HEK293 (cell line): Measurements from ENCODE around the gene CDK14.

Experiments used
- HOXA7 ChIP-seq: sonication (generic); formaldehyde crosslinking; IDR thresholded peaks from 2 replicates; pipeline ENCODE4 v1.8.1; 2022; ENCODE audit warnings: missing genetic modification reagents, borderline replicate concordance
- ZBTB21 ChIP-seq: fragments of 450-650 bp; formaldehyde crosslinking; IDR thresholded peaks from 2 replicates; pipeline ENCODE4 v1.5.1; 2017; ENCODE audit warnings: missing biosample characterization, missing genetic modification characterization
- ZNF837 ChIP-seq: fragments of 450-650 bp; formaldehyde crosslinking; IDR thresholded peaks from 2 replicates; pipeline ENCODE4 v1.5.1; 2016; ENCODE audit warnings: missing biosample characterization, missing genetic modification characterization
- TF ChIP-seq, protein P1 (sequence below): fragments of 450-650 bp; formaldehyde crosslinking; IDR thresholded peaks from 2 replicates; pipeline ENCODE4 v1.5.1; 2017; ENCODE audit warnings: missing biosample characterization, missing genetic modification characterization
- TF ChIP-seq, protein P2 (sequence below): fragments of 450-650 bp; formaldehyde crosslinking; IDR thresholded peaks from 2 replicates; pipeline ENCODE4 v1.5.1; 2016; ENCODE audit warnings: missing biosample characterization, missing genetic modification characterization, low read depth
- TF ChIP-seq, protein P3 (sequence below): fragments of 450-650 bp; formaldehyde crosslinking; IDR thresholded peaks from 2 replicates; pipeline ENCODE4 v1.5.1; 2016; ENCODE audit warnings: missing biosample characterization, missing genetic modification characterization
- TF ChIP-seq, protein P4 (sequence below): fragments of 450-650 bp; formaldehyde crosslinking; IDR thresholded peaks from 2 replicates; pipeline ENCODE4 v1.5.1; 2016; ENCODE audit warnings: missing biosample characterization, missing genetic modification characterization
- TF ChIP-seq, protein P5 (sequence below): fragments of 450-650 bp; formaldehyde crosslinking; IDR thresholded peaks from 2 replicates; pipeline ENCODE4 v1.5.1; 2016; ENCODE audit warnings: missing biosample characterization, missing genetic modification characterization

DNA sequence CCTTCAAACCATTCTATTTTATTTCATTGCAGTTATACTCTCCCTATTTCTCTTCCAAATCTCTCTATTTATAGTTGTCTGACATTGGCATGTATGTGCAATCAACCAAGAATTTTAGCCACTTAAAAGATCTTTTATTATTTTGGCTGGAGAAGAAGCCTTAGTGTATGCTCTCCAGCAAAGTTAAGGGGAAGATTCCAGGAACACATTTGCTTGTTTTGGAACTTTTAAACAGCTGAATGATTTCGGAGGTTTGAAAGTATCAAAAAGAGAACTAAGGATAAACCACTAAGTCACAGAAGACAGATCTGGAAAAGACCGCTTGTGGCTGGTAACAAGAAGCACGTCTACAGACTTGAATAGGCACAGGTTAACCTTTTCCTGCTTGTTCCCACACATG lies 485.9 kb downstream of the CDK14 start:
- TF ChIP-seq, protein P1, sequence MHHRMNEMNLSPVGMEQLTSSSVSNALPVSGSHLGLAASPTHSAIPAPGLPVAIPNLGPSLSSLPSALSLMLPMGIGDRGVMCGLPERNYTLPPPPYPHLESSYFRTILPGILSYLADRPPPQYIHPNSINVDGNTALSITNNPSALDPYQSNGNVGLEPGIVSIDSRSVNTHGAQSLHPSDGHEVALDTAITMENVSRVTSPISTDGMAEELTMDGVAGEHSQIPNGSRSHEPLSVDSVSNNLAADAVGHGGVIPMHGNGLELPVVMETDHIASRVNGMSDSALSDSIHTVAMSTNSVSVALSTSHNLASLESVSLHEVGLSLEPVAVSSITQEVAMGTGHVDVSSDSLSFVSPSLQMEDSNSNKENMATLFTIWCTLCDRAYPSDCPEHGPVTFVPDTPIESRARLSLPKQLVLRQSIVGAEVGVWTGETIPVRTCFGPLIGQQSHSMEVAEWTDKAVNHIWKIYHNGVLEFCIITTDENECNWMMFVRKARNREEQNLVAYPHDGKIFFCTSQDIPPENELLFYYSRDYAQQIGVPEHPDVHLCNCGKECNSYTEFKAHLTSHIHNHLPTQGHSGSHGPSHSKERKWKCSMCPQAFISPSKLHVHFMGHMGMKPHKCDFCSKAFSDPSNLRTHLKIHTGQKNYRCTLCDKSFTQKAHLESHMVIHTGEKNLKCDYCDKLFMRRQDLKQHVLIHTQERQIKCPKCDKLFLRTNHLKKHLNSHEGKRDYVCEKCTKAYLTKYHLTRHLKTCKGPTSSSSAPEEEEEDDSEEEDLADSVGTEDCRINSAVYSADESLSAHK (tag by site-specific recombination), result no peak
- TF ChIP-seq, protein P2, sequence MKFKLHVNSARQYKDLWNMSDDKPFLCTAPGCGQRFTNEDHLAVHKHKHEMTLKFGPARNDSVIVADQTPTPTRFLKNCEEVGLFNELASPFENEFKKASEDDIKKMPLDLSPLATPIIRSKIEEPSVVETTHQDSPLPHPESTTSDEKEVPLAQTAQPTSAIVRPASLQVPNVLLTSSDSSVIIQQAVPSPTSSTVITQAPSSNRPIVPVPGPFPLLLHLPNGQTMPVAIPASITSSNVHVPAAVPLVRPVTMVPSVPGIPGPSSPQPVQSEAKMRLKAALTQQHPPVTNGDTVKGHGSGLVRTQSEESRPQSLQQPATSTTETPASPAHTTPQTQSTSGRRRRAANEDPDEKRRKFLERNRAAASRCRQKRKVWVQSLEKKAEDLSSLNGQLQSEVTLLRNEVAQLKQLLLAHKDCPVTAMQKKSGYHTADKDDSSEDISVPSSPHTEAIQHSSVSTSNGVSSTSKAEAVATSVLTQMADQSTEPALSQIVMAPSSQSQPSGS (tag by site-specific recombination), result no peak
- TF ChIP-seq HOXA7 (CRISPR knock-in tag) (no peak), ZBTB21 (tag by site-specific recombination) (no peak), ZNF837 (no peak)
- TF ChIP-seq, protein P3, sequence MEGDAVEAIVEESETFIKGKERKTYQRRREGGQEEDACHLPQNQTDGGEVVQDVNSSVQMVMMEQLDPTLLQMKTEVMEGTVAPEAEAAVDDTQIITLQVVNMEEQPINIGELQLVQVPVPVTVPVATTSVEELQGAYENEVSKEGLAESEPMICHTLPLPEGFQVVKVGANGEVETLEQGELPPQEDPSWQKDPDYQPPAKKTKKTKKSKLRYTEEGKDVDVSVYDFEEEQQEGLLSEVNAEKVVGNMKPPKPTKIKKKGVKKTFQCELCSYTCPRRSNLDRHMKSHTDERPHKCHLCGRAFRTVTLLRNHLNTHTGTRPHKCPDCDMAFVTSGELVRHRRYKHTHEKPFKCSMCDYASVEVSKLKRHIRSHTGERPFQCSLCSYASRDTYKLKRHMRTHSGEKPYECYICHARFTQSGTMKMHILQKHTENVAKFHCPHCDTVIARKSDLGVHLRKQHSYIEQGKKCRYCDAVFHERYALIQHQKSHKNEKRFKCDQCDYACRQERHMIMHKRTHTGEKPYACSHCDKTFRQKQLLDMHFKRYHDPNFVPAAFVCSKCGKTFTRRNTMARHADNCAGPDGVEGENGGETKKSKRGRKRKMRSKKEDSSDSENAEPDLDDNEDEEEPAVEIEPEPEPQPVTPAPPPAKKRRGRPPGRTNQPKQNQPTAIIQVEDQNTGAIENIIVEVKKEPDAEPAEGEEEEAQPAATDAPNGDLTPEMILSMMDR (tag by site-specific recombination), result no peak
- TF ChIP-seq, protein P4, sequence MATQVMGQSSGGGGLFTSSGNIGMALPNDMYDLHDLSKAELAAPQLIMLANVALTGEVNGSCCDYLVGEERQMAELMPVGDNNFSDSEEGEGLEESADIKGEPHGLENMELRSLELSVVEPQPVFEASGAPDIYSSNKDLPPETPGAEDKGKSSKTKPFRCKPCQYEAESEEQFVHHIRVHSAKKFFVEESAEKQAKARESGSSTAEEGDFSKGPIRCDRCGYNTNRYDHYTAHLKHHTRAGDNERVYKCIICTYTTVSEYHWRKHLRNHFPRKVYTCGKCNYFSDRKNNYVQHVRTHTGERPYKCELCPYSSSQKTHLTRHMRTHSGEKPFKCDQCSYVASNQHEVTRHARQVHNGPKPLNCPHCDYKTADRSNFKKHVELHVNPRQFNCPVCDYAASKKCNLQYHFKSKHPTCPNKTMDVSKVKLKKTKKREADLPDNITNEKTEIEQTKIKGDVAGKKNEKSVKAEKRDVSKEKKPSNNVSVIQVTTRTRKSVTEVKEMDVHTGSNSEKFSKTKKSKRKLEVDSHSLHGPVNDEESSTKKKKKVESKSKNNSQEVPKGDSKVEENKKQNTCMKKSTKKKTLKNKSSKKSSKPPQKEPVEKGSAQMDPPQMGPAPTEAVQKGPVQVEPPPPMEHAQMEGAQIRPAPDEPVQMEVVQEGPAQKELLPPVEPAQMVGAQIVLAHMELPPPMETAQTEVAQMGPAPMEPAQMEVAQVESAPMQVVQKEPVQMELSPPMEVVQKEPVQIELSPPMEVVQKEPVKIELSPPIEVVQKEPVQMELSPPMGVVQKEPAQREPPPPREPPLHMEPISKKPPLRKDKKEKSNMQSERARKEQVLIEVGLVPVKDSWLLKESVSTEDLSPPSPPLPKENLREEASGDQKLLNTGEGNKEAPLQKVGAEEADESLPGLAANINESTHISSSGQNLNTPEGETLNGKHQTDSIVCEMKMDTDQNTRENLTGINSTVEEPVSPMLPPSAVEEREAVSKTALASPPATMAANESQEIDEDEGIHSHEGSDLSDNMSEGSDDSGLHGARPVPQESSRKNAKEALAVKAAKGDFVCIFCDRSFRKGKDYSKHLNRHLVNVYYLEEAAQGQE, result no peak
- TF ChIP-seq, protein P5, sequence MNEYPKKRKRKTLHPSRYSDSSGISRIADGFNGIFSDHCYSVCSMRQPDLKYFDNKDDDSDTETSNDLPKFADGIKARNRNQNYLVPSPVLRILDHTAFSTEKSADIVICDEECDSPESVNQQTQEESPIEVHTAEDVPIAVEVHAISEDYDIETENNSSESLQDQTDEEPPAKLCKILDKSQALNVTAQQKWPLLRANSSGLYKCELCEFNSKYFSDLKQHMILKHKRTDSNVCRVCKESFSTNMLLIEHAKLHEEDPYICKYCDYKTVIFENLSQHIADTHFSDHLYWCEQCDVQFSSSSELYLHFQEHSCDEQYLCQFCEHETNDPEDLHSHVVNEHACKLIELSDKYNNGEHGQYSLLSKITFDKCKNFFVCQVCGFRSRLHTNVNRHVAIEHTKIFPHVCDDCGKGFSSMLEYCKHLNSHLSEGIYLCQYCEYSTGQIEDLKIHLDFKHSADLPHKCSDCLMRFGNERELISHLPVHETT, result no peak
